SK-N-SH (cell line): Measurements from ENCODE around the gene MAP4K5.

Source experiments
- CHD2 ChIP-seq: fragments of 150-350 bp; IDR thresholded peaks from 2 replicates; pipeline ENCODE4 v1.6.1; 2018; ENCODE audit warnings: low read length; ENCODE audit not compliant: partially characterized antibody
- EP300 ChIP-seq, 2 experiments: IDR thresholded peaks; 2 replicates each; pipeline versions ENCODE4 v1.4.0 to v1.6.1; 2012; ENCODE audit warnings: borderline replicate concordance in 1 of 2, low read depth in 1 of 2, low read length in 1 of 2
- GABPA ChIP-seq: IDR thresholded peaks from 2 replicates; pipeline ENCODE4 v1.4.0; 2012; ENCODE audit warnings: low read depth, mild to moderate bottlenecking
- JUND ChIP-seq: IDR thresholded peaks from 2 replicates; pipeline ENCODE4 v1.4.0; 2012
- POLR2AphosphoS5 ChIP-seq: IDR thresholded peaks from 2 replicates; pipeline ENCODE4 v1.6.1; 2012; ENCODE audit warnings: low read depth, low read length
- RCOR1 ChIP-seq: fragments of 150-350 bp; IDR thresholded peaks from 2 replicates; pipeline ENCODE4 v1.6.1; 2017; ENCODE audit warnings: antibody characterized with exemption, low read length
- RFX5 ChIP-seq: IDR thresholded peaks from 2 replicates; pipeline ENCODE4 v1.6.1; 2012; ENCODE audit warnings: mild to moderate bottlenecking, improper control_type of control experiment, low read length
- RXRA ChIP-seq: IDR thresholded peaks from 2 replicates; pipeline ENCODE4 v1.4.0; 2012; ENCODE audit warnings: low read depth, mild to moderate bottlenecking, borderline replicate concordance
- SIN3A ChIP-seq: IDR thresholded peaks from 2 replicates; pipeline ENCODE4 v1.6.1; 2012; ENCODE audit warnings: low read depth, mild to moderate bottlenecking, low read length, moderate library complexity, borderline replicate concordance
- TAF1 ChIP-seq: IDR thresholded peaks from 2 replicates; pipeline ENCODE4 v1.6.1; 2012; ENCODE audit warnings: low read depth, mild to moderate bottlenecking, low read length, moderate library complexity, borderline replicate concordance
- TEAD4 ChIP-seq: IDR thresholded peaks from 2 replicates; pipeline ENCODE4 v1.4.0; 2012; ENCODE audit warnings: mild to moderate bottlenecking, borderline replicate concordance; ENCODE audit not compliant: insufficient read depth
- TF ChIP-seq, protein P1 (sequence below): fragments of 200-600 bp; sonication (generic); IDR thresholded peaks from 2 replicates; pipeline ENCODE4 v1.6.1; 2017; ENCODE audit warnings: antibody characterized with exemption, mild to moderate bottlenecking, moderate library complexity
- TF ChIP-seq, protein P2 (sequence below): IDR thresholded peaks from 2 replicates; pipeline ENCODE4 v1.4.0; 2012; ENCODE audit warnings: low read depth, borderline replicate concordance
- TF ChIP-seq, protein P3 (sequence below): IDR thresholded peaks from 2 replicates; pipeline ENCODE4; 2012

DNA sequence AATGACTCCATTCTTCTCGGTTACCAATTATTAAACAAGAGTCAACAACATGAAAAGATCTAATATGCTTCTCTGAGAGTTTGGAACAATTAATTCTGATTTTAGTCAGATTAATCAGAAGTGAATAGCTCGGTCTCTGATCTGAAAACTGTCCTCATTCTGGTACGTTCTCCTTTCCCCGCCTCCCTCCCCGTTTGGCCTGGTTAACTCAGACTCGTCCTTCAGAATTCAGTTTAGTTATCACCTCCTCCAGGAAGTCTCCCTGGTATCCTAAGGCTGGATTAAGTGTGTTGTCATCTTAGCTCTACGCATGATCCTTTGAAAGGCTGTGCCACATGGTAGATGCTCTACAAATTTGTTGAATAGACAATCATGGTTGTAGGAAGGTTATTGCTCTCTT lies 22.2 kb downstream of the MAP4K5 start:
- TF ChIP-seq, protein P1, sequence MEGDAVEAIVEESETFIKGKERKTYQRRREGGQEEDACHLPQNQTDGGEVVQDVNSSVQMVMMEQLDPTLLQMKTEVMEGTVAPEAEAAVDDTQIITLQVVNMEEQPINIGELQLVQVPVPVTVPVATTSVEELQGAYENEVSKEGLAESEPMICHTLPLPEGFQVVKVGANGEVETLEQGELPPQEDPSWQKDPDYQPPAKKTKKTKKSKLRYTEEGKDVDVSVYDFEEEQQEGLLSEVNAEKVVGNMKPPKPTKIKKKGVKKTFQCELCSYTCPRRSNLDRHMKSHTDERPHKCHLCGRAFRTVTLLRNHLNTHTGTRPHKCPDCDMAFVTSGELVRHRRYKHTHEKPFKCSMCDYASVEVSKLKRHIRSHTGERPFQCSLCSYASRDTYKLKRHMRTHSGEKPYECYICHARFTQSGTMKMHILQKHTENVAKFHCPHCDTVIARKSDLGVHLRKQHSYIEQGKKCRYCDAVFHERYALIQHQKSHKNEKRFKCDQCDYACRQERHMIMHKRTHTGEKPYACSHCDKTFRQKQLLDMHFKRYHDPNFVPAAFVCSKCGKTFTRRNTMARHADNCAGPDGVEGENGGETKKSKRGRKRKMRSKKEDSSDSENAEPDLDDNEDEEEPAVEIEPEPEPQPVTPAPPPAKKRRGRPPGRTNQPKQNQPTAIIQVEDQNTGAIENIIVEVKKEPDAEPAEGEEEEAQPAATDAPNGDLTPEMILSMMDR, result no peak
- no peak for TF ChIP-seq EP300 (IDR thresholded peaks at IDR 0.05; ENCODE audit: borderline replicate concordance in 1 of 2, low read depth in 1 of 2, low read length in 1 of 2)
- no peak for TF ChIP-seq JUND
- TF ChIP-seq POLR2AphosphoS5, result no peak
- TF ChIP-seq, protein P2, sequence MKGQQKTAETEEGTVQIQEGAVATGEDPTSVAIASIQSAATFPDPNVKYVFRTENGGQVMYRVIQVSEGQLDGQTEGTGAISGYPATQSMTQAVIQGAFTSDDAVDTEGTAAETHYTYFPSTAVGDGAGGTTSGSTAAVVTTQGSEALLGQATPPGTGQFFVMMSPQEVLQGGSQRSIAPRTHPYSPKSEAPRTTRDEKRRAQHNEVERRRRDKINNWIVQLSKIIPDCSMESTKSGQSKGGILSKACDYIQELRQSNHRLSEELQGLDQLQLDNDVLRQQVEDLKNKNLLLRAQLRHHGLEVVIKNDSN, result no peak
- TF ChIP-seq SIN3A, result no peak
- TF ChIP-seq RCOR1, result no peak
- TF ChIP-seq GABPA, result no peak
- TF ChIP-seq RFX5, result no peak
- TF ChIP-seq, protein P3, sequence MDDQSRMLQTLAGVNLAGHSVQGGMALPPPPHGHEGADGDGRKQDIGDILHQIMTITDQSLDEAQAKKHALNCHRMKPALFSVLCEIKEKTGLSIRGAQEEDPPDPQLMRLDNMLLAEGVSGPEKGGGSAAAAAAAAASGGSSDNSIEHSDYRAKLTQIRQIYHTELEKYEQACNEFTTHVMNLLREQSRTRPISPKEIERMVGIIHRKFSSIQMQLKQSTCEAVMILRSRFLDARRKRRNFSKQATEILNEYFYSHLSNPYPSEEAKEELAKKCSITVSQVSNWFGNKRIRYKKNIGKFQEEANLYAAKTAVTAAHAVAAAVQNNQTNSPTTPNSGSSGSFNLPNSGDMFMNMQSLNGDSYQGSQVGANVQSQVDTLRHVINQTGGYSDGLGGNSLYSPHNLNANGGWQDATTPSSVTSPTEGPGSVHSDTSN, result no peak
- no peak for TF ChIP-seq CHD2
- no peak for TF ChIP-seq RXRA
- no peak for TF ChIP-seq TAF1
- TF ChIP-seq TEAD4, result no peak
